Testis (tissue), 2 donors: Measurements from ENCODE around the gene KLC1.

Source experiments
- POLR2A ChIP-seq: fragments of 450-650 bp; IDR thresholded peaks from one replicate; pipeline ENCODE4 v1.6.1; 2017; ENCODE audit warnings: antibody characterized with exemption, mild to moderate bottlenecking, moderate library complexity
- TF ChIP-seq, protein P1 (sequence below), 3 experiments: fragments of 450-650 bp in 2 of 3; fragments of 200-600 bp in 1 of 3; sonication (generic) in 1 of 3; IDR thresholded peaks; one replicate each; pipeline ENCODE4 v1.5.1; 2016 to 2019; ENCODE audit warnings: antibody characterized with exemption in 3 of 3, mild to moderate bottlenecking in 2 of 3, moderate library complexity in 1 of 3

DNA sequence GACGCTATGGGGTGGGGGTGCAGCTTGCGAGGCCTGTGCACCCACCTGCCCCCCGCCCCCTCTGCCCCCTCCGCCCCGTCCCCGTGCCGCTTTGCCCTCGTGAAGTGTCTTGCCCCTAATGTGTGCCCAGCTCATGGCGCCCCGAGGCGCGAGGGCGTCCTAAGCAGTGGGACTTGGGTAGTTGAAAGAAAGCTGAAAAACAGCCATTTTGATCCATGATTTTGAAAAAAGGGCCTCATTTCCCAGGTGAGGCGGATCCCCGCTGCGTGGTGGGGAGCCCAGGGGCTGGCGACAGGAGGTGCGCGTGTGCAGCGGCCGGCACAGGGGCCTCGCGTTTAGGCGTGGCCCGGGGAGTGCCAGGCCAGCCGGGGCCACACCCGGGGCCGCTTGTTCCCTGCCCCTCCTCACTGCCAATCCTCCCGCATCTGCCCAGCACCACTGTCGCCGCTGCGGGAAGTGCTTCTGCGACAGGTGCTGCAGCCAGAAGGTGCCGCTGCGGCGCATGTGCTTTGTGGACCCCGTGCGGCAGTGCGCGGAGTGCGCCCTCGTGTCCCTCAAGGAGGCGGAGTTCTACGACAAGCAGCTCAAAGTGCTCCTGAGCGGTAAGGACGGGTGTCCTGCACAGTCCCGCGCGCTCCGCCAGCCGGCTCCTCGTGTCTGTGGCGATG is 98.4 kb downstream of the KLC1 start:
- no peak for TF ChIP-seq POLR2A
- TF ChIP-seq, protein P1, sequence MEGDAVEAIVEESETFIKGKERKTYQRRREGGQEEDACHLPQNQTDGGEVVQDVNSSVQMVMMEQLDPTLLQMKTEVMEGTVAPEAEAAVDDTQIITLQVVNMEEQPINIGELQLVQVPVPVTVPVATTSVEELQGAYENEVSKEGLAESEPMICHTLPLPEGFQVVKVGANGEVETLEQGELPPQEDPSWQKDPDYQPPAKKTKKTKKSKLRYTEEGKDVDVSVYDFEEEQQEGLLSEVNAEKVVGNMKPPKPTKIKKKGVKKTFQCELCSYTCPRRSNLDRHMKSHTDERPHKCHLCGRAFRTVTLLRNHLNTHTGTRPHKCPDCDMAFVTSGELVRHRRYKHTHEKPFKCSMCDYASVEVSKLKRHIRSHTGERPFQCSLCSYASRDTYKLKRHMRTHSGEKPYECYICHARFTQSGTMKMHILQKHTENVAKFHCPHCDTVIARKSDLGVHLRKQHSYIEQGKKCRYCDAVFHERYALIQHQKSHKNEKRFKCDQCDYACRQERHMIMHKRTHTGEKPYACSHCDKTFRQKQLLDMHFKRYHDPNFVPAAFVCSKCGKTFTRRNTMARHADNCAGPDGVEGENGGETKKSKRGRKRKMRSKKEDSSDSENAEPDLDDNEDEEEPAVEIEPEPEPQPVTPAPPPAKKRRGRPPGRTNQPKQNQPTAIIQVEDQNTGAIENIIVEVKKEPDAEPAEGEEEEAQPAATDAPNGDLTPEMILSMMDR (IDR thresholded peaks at IDR 0.05) = no peak
